ENCODE data around the gene USP6NL.

USP6NL gene

DNA sequence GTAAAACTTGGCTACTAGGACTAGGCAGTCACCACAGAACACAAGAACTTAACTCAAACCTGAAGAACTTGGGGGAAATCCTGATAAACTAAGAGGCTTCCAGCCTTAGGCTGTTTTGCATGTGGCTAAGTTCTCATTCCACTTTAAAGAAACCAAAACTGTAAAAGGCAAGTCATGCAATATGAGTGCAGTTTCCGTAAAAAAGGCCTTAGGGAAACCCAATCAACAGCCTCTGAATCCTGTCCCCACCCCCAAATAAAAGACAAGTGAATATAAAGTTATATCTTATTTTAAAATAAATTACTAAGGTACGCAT, 95.1 kb downstream of the USP6NL start:
- H3K27me3 ChIP-seq (ENCODE audit: control insufficient read depth, insufficient read depth, low read length), result no peaks in the 10 kb centered on the region
- no peak overlapping the region for H3K9ac ChIP-seq
- TF ChIP-seq, protein P1, sequence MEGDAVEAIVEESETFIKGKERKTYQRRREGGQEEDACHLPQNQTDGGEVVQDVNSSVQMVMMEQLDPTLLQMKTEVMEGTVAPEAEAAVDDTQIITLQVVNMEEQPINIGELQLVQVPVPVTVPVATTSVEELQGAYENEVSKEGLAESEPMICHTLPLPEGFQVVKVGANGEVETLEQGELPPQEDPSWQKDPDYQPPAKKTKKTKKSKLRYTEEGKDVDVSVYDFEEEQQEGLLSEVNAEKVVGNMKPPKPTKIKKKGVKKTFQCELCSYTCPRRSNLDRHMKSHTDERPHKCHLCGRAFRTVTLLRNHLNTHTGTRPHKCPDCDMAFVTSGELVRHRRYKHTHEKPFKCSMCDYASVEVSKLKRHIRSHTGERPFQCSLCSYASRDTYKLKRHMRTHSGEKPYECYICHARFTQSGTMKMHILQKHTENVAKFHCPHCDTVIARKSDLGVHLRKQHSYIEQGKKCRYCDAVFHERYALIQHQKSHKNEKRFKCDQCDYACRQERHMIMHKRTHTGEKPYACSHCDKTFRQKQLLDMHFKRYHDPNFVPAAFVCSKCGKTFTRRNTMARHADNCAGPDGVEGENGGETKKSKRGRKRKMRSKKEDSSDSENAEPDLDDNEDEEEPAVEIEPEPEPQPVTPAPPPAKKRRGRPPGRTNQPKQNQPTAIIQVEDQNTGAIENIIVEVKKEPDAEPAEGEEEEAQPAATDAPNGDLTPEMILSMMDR (IDR thresholded peaks at IDR 0.05), result no peak
- no peaks in the 10 kb centered on the region for H3K4me1 ChIP-seq
- H2AFZ ChIP-seq, result no peak overlapping the region
- H3K9me3 ChIP-seq (ENCODE audit: control insufficient read depth, low read length), result no peaks in the 10 kb centered on the region
- no peaks in the 10 kb centered on the region for H3K36me3 ChIP-seq (ENCODE audit: control insufficient read depth, insufficient read depth, low read length)
- no peak overlapping the region for H3K27ac ChIP-seq
- no peak overlapping the region for H3K4me3 ChIP-seq (ENCODE audit: low read depth, low read length)
- no peak overlapping the region for H3K4me2 ChIP-seq (ENCODE audit: low read length)
- no peaks in the 10 kb centered on the region for H3K79me2 ChIP-seq

DNA sequence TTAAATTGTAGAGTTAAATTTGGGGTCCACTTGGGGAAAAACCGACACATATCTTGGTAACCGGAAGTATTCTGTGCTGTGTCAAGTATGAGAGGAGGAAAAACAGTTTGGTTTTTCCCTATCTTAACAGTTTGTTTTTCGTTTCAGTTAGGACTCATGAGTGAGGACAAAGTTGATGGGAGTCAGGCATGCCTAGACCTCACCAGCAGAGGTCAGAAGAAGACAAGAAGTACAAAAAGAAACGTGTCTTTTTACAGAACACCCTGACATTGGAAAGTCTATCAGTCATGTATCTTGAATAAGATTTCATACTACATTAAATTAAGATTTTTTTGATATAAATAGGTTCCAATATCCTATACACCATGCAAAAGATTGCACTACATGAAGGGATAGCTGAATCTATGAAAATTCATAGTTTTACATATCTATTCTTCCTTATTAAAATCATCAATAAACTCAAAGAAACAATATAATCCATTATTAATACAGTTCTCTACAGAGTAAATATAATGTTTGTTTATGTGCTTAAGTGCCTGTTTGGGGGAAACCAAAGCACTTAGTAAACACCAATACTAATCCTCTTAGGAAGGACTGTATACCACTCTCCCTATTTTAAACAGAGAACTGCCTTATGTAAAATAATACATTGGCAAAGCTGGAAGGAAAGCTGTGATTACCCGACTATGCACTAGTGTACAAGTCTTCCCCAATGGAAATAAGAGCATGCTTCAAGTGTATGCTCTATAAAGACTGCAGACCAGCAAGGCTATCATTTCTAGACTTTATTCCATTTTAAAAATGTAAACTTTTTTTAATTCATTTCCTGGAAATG, 95.6 kb downstream of the USP6NL start:
- no peak overlapping the region for H3K27ac ChIP-seq
- no peaks in the 10 kb centered on the region for H3K27me3 ChIP-seq (ENCODE audit: control insufficient read depth, insufficient read depth, low read length)
- no peaks in the 10 kb centered on the region for H3K79me2 ChIP-seq
- no peak overlapping the region for H3K9ac ChIP-seq
- no peak overlapping the region for H3K4me3 ChIP-seq (ENCODE audit: low read depth, low read length)
- H3K36me3 ChIP-seq (ENCODE audit: control insufficient read depth, insufficient read depth, low read length), result no peaks in the 10 kb centered on the region
- H3K4me2 ChIP-seq (ENCODE audit: low read length), result no peak overlapping the region
- H2AFZ ChIP-seq, result no peak overlapping the region
- no peaks in the 10 kb centered on the region for H3K4me1 ChIP-seq
- TF ChIP-seq, protein P1 (IDR thresholded peaks at IDR 0.05), result peak; percentile 89
- no peaks in the 10 kb centered on the region for H3K9me3 ChIP-seq (ENCODE audit: control insufficient read depth, low read length)

DNA sequence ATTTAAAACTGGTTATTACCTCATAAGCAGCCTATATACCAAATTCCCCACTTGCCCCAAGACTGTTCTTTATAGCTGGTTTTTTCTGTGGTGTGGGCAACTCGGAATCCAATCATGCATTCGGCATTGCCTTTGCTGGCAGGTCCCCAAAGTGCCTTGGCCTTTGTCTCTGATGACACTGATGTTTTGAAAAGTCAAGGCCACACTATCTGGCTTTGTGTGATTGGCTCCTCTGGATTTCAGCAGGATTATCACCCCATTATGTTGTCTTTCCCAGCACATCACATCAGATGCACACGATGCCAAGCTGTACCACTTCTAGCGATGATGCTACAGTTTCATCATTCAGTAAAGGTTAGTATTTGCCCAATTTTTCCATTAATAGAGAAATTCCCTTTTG, 97.7 kb downstream of the USP6NL start:
- H3K27ac ChIP-seq, result no peak overlapping the region
- no peak overlapping the region for H3K9ac ChIP-seq
- H3K9me3 ChIP-seq (ENCODE audit: control insufficient read depth, low read length), result no peaks in the 10 kb centered on the region
- H3K4me3 ChIP-seq (ENCODE audit: low read depth, low read length), result no peak overlapping the region
- H3K27me3 ChIP-seq (ENCODE audit: control insufficient read depth, insufficient read depth, low read length), result no peaks in the 10 kb centered on the region
- H3K79me2 ChIP-seq, result no peaks in the 10 kb centered on the region
- TF ChIP-seq, protein P1 (IDR thresholded peaks at IDR 0.05), result no peak
- no peaks in the 10 kb centered on the region for H3K36me3 ChIP-seq (ENCODE audit: control insufficient read depth, insufficient read depth, low read length)
- no peak overlapping the region for H2AFZ ChIP-seq
- H3K4me2 ChIP-seq (ENCODE audit: low read length), result no peak overlapping the region
- no peaks in the 10 kb centered on the region for H3K4me1 ChIP-seq

DNA sequence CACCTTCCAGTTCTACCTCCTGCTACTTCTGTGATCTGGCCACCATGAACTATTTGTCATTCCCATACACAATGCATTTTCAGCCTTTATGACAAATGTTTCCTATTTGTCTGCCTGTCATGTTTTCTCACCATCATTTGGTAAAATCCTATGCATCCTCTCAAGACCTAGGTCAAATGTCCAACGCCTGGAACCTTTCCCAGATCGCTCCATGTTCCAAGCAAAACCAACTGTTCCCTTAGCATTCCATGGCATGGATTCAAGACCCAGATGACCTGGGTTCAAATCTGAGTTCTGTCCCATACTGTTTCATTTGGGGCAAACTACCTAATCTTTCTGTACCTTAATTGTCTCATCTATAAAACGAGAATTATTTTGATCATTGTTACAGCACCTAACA, 98.9 kb downstream of the USP6NL start:
- H3K27me3 ChIP-seq (ENCODE audit: control insufficient read depth, insufficient read depth, low read length), result no peaks in the 10 kb centered on the region
- H3K4me3 ChIP-seq (ENCODE audit: low read depth, low read length), result no peak overlapping the region
- H3K27ac ChIP-seq, result no peak overlapping the region
- H3K36me3 ChIP-seq (ENCODE audit: control insufficient read depth, insufficient read depth, low read length), result no peaks in the 10 kb centered on the region
- TF ChIP-seq, protein P1 (IDR thresholded peaks at IDR 0.05), result no peak
- H3K9me3 ChIP-seq (ENCODE audit: control insufficient read depth, low read length), result no peaks in the 10 kb centered on the region
- H3K9ac ChIP-seq, result no peak overlapping the region
- no peak overlapping the region for H3K4me2 ChIP-seq (ENCODE audit: low read length)
- H2AFZ ChIP-seq, result no peak overlapping the region
- no peaks in the 10 kb centered on the region for H3K79me2 ChIP-seq
- H3K4me1 ChIP-seq, result no peaks in the 10 kb centered on the region

DNA sequence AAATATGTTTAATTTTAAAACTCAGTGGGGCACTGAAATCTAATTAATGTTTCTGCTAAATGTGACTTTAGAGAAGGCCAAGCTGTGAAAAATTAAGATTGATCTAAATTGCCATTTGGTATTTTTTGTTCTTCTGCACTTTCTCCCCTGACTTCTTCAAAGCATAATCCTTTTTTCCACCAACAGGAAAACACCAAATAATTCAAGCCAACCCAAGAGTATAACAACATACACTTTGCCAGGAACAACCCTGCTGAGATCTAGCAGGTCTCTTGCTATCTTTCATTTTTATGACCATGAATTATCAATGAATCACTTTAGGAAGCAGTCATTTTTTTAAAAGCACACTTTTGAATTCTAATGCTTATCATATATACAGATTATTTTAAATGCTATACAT, 100.1 kb downstream of the USP6NL start:
- no peak overlapping the region for H3K4me2 ChIP-seq (ENCODE audit: low read length)
- no peaks in the 10 kb centered on the region for H3K79me2 ChIP-seq
- no peaks in the 10 kb centered on the region for H3K9me3 ChIP-seq (ENCODE audit: control insufficient read depth, low read length)
- H3K4me1 ChIP-seq, result no peaks in the 10 kb centered on the region
- H3K27me3 ChIP-seq (ENCODE audit: control insufficient read depth, insufficient read depth, low read length), result no peaks in the 10 kb centered on the region
- no peak overlapping the region for H2AFZ ChIP-seq
- TF ChIP-seq, protein P1 (IDR thresholded peaks at IDR 0.05), result no peak
- no peak overlapping the region for H3K27ac ChIP-seq
- H3K4me3 ChIP-seq (ENCODE audit: low read depth, low read length), result no peak overlapping the region
- H3K36me3 ChIP-seq (ENCODE audit: control insufficient read depth, insufficient read depth, low read length), result no peaks in the 10 kb centered on the region
- H3K9ac ChIP-seq, result no peak overlapping the region
